Activated CD4-positive, alpha-beta T cell treated with anti-CD3 and anti-CD28 coated beads for 36 hours (primary cell): ENCODE measurements around the gene PGBD2. TPM values are rescaled to one million over a fixed set of nuclear protein-coding genes. Genes with fewer than 3 reads are reported as not detected.
"Not testable (repeated sequence)": the region's sequence is repeated elsewhere in the genome, so short reads cannot be mapped to it uniquely, and the experiment has no call there.

Source experiments
- ATAC-seq: fragments of 200-7000 bp; cut with Tn5 transposase; one replicate; pipeline ENCODE4 v1.10.0; 2021; ENCODE audit warnings: mild to moderate bottlenecking, moderate library complexity
- CTCF ChIA-PET: fragments of 350-600 bp; sonication (Branson Sonifier 250); formaldehyde crosslinking; loops from one replicate; lab custom pipeline; 2021; ENCODE audit warnings: antibody characterized with exemption; lab: Charles Lee
- POLR2A ChIA-PET: fragments of 350-600 bp; sonication (Branson Sonifier 250); formaldehyde crosslinking; loops from one replicate; lab custom pipeline; 2021; ENCODE audit warnings: antibody characterized with exemption, inconsistent platforms; lab: Charles Lee
- DNase-seq: peaks from one replicate; pipeline ENCODE4 v3.0.0-alpha.2; 2020
- H3K27ac Mint-ChIP-seq: one replicate; pipeline ENCODE4 v1.8.0; 2021; ENCODE audit warnings: mixed read lengths
- H3K27me3 Mint-ChIP-seq: one replicate; pipeline ENCODE4 v1.8.0; 2021; ENCODE audit warnings: mixed read lengths
- H3K36me3 Mint-ChIP-seq: one replicate; pipeline ENCODE4 v1.8.0; 2021; ENCODE audit warnings: low read depth, mixed read lengths
- H3K4me1 Mint-ChIP-seq: one replicate; pipeline ENCODE4 v1.8.0; 2021; ENCODE audit warnings: mixed read lengths
- H3K4me3 Mint-ChIP-seq: one replicate; pipeline ENCODE4 v1.8.0; 2021; ENCODE audit warnings: mild to moderate bottlenecking, moderate library complexity, mixed read lengths
- H3K9me3 Mint-ChIP-seq: one replicate; pipeline ENCODE4 v1.8.0; 2021; ENCODE audit warnings: low read depth, mixed read lengths
- intact Hi-C, 2 experiments: fragments of 100-400 bp; cut with DNase I in 1 of 2; cut with micrococcal nuclease in 1 of 2; formaldehyde crosslinking; loops; one replicate each; pipeline versions ENCODE4 v1.14.2 to v1.15.1; 2022 to 2024; cut with DNase I, micrococcal nuclease
- total RNA-seq, 2 experiments: library from RNA; stranded (reverse); gene quantifications; one replicate each; pipeline ENCODE4 v1.2.3, GENCODE V29; 2021

The PGBD2 gene
- total RNA-seq, 2 experiments from 2014 or later: 2.3 to 2.9 TPM

GRCh38 chr1:248886237-248886895 lies 19.7 kb upstream of the PGBD2 start:
- no peak for DNase-seq
- intact Hi-C loops: no loop called here
- CTCF ChIA-PET: interaction anchor here (1.5 kb wide), 1 partner anchor 36 kb away, joined by 4 read pairs; no protein-coding TSS in a partner anchor
- no peaks in the 10 kb centered on the region for H3K9me3 Mint-ChIP-seq
- POLR2A ChIA-PET: no interaction called here
- ATAC-seq: no peak
- no peak overlapping the region for H3K27ac Mint-ChIP-seq
- H3K4me3 Mint-ChIP-seq: no peak overlapping the region
- no peaks in the 10 kb centered on the region for H3K4me1 Mint-ChIP-seq
- no peaks in the 10 kb centered on the region for H3K36me3 Mint-ChIP-seq
- H3K27me3 Mint-ChIP-seq: peaks cover 6% of the 10 kb centered on the region

- H3K36me3 Mint-ChIP-seq, H3K27me3 Mint-ChIP-seq, H3K4me1 Mint-ChIP-seq, intact Hi-C loops, POLR2A ChIA-PET, DNase-seq, H3K4me3 Mint-ChIP-seq, H3K27ac Mint-ChIP-seq, CTCF ChIA-PET, ATAC-seq, H3K9me3 Mint-ChIP-seq: not testable (repeated sequence)
These were observed 16.2 kb upstream of the PGBD2 start for GRCh38 chr1:248889914-248890243.

GRCh38 chr1:248890549-248891498 lies 15.2 kb upstream of the PGBD2 start:
- Mint-ChIP-seq H3K4me1 (no peaks in the 10 kb centered on the region), H3K4me3 (no peak overlapping the region), H3K27me3 (peaks cover 9% of the 10 kb centered on the region), H3K27ac (no peak overlapping the region), H3K36me3 (no peaks in the 10 kb centered on the region), H3K9me3 (no peaks in the 10 kb centered on the region)
- CTCF ChIA-PET: no interaction called here
- ATAC-seq (no peak), DNase-seq (no peak)
- POLR2A ChIA-PET: no interaction called here
- intact Hi-C loops: no loop called here

GRCh38 chr1:248891758-248892157 lies 14.3 kb upstream of the PGBD2 start:
- Mint-ChIP-seq H3K4me3 (no peak overlapping the region), H3K27me3 (peaks cover 10% of the 10 kb centered on the region), H3K36me3 (no peaks in the 10 kb centered on the region), H3K9me3 (no peaks in the 10 kb centered on the region), H3K27ac (no peak overlapping the region), H3K4me1 (no peaks in the 10 kb centered on the region)
- POLR2A ChIA-PET: no interaction called here
- ATAC-seq (no peak), DNase-seq (no peak)
- intact Hi-C loops: no loop called here
- CTCF ChIA-PET: no interaction called here

GRCh38 chr1:248892590-248892989 lies 13.4 kb upstream of the PGBD2 start:
- Mint-ChIP-seq H3K27me3 (peaks cover 12% of the 10 kb centered on the region), H3K4me3 (no peak overlapping the region)
- POLR2A ChIA-PET: no interaction called here

GRCh38 chr1:248894837-248895236 lies 11.2 kb upstream of the PGBD2 start:
- Mint-ChIP-seq H3K36me3 (no peaks in the 10 kb centered on the region), H3K4me1 (no peaks in the 10 kb centered on the region), H3K4me3 (no peak overlapping the region), H3K27me3 (peaks cover 15% of the 10 kb centered on the region), H3K27ac (no peak overlapping the region), H3K9me3 (no peaks in the 10 kb centered on the region)
- intact Hi-C loops: no loop called here
- POLR2A ChIA-PET: no interaction called here
- no peak for DNase-seq
- CTCF ChIA-PET: no interaction called here
- no peak for ATAC-seq

More at GRCh38 chr1:248892590-248892989, 13.4 kb upstream of the PGBD2 start:
- Mint-ChIP-seq H3K4me1 (no peaks in the 10 kb centered on the region), H3K9me3 (no peaks in the 10 kb centered on the region), H3K36me3 (no peaks in the 10 kb centered on the region), H3K27ac (no peak overlapping the region)
- DNase-seq (no peak), ATAC-seq (no peak)
- CTCF ChIA-PET: interaction anchor here (0.7 kb wide), 1 partner anchor 57 kb away, joined by 3 read pairs; no protein-coding TSS in a partner anchor
- intact Hi-C loops: no loop called here

- CTCF ChIA-PET: no interaction called here
- POLR2A ChIA-PET: no interaction called here
- DNase-seq: no peak
- Mint-ChIP-seq H3K9me3 (no peaks in the 10 kb centered on the region), H3K27me3 (peaks cover 9% of the 10 kb centered on the region), H3K4me3 (no peak overlapping the region), H3K36me3 (no peaks in the 10 kb centered on the region), H3K27ac (no peak overlapping the region), H3K4me1 (peaks cover 2% of the 10 kb centered on the region)
- intact Hi-C loops: no loop called here
- no peak for ATAC-seq
These were observed 8.4 kb upstream of the PGBD2 start for GRCh38 chr1:248897412-248898337.

- Mint-ChIP-seq H3K36me3 (no peaks in the 10 kb centered on the region), H3K4me1 (peaks cover 2% of the 10 kb centered on the region), H3K9me3 (no peaks in the 10 kb centered on the region), H3K4me3 (no peak overlapping the region), H3K27me3 (peaks cover 9% of the 10 kb centered on the region), H3K27ac (no peak overlapping the region)
- ATAC-seq: no peak
- DNase-seq: no peak
- POLR2A ChIA-PET: no interaction called here
- intact Hi-C loops: no loop called here
- CTCF ChIA-PET: interaction anchor here (0.7 kb wide), 1 partner anchor 15 kb away, joined by 3 read pairs; no protein-coding TSS in a partner anchor
These were observed 5.4 kb upstream of the PGBD2 start for GRCh38 chr1:248900637-248901036.

- no peak overlapping the region for H3K27ac Mint-ChIP-seq
- H3K4me1 Mint-ChIP-seq: peaks cover 2% of the 10 kb centered on the region
- DNase-seq (no peak), ATAC-seq (no peak)
- CTCF ChIA-PET: no interaction called here
- no peaks in the 10 kb centered on the region for H3K9me3 Mint-ChIP-seq
- H3K4me3 Mint-ChIP-seq: no peak overlapping the region
- no peaks in the 10 kb centered on the region for H3K36me3 Mint-ChIP-seq
- intact Hi-C loops: no loop called here
- peaks cover 7% of the 10 kb centered on the region for H3K27me3 Mint-ChIP-seq
- POLR2A ChIA-PET: no interaction called here
These were observed 4.5 kb upstream of the PGBD2 start for GRCh38 chr1:248901578-248901977.

GRCh38 chr1:248904437-248905216 lies 1.4 kb upstream of the PGBD2 start:
- Mint-ChIP-seq H3K4me3 (no peak overlapping the region), H3K9me3 (no peaks in the 10 kb centered on the region), H3K36me3 (no peaks in the 10 kb centered on the region), H3K4me1 (peaks cover 8% of the 10 kb centered on the region), H3K27me3 (peaks cover 2% of the 10 kb centered on the region), H3K27ac (no peak overlapping the region)
- ChIA-PET POLR2A (no interaction called here), CTCF (interaction anchor here (0.9 to 1.1 kb wide), 3 partner anchors 22 to 285 kb away, joined by 3 to 4 read pairs (median 4); partner anchors contain the start of gene ZNF692)
- DNase-seq: no peak
- intact Hi-C loops: no loop called here
- no peak for ATAC-seq
